ENCODE measurements around the gene SPEN.

GRCh38 chr1:15931884-15932283, 84.4 kb downstream of the SPEN start:
- no peak for TF ChIP-seq KDM1A (IDR thresholded peaks at IDR 0.05)
- no peak for TF ChIP-seq CHD2 (IDR thresholded peaks at IDR 0.05; ENCODE audit: low read depth, low read length)
- TF ChIP-seq GABPA (tag; conservative IDR thresholded peaks at IDR 0.05; ENCODE audit: low read depth) = no peak
- no peak for TF ChIP-seq FOXJ3 (CRISPR knock-in tag; IDR thresholded peaks at IDR 0.05)
- TF ChIP-seq, protein P1, sequence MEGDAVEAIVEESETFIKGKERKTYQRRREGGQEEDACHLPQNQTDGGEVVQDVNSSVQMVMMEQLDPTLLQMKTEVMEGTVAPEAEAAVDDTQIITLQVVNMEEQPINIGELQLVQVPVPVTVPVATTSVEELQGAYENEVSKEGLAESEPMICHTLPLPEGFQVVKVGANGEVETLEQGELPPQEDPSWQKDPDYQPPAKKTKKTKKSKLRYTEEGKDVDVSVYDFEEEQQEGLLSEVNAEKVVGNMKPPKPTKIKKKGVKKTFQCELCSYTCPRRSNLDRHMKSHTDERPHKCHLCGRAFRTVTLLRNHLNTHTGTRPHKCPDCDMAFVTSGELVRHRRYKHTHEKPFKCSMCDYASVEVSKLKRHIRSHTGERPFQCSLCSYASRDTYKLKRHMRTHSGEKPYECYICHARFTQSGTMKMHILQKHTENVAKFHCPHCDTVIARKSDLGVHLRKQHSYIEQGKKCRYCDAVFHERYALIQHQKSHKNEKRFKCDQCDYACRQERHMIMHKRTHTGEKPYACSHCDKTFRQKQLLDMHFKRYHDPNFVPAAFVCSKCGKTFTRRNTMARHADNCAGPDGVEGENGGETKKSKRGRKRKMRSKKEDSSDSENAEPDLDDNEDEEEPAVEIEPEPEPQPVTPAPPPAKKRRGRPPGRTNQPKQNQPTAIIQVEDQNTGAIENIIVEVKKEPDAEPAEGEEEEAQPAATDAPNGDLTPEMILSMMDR (IDR thresholded peaks at IDR 0.05 in 2 of 3, conservative IDR thresholded peaks at IDR 0.05 in 1 of 3; ENCODE audit: insufficient read depth in 2 of 3, low read depth in 1 of 3, low read length in 3 of 3) = no peak
- no peak for TF ChIP-seq ZFX (CRISPR knock-in tag; IDR thresholded peaks at IDR 0.05)
- TF ChIP-seq ZNF76 (CRISPR knock-in tag; IDR thresholded peaks at IDR 0.05; ENCODE audit: borderline replicate concordance) = no peak
- no peak for TF ChIP-seq SRSF1 (IDR thresholded peaks at IDR 0.05; ENCODE audit: low read depth, low read length)
- TF ChIP-seq KAT7 (CRISPR knock-in tag; IDR thresholded peaks at IDR 0.05; ENCODE audit: borderline replicate concordance) = no peak
- no peak for TF ChIP-seq E2F1 (CRISPR knock-in tag; IDR thresholded peaks at IDR 0.05)

All from K562 (cell line).